Nephron progenitor cell (in vitro differentiated cells): ENCODE measurements around the gene ICE1.
"Not testable (repeated sequence)": the region's sequence is repeated elsewhere in the genome, so short reads cannot be mapped to it uniquely, and the experiment has no call there.

Experiments
- DNase-seq: peaks from one replicate; pipeline ENCODE4 v3.0.0; 2021
- H3K27ac Mint-ChIP-seq: 2 replicates; pipeline ENCODE4 v1.8.0; 2021; ENCODE audit warnings: mild to moderate bottlenecking, moderate library complexity, mixed read lengths
- H3K27me3 Mint-ChIP-seq: 2 replicates; pipeline ENCODE4 v1.8.0; 2021; ENCODE audit warnings: mild to moderate bottlenecking, low read depth, mixed read lengths; ENCODE audit not compliant: poor library complexity
- H3K36me3 Mint-ChIP-seq: 2 replicates; pipeline ENCODE4 v1.8.0; 2021; ENCODE audit warnings: low read depth, mixed read lengths
- H3K4me1 Mint-ChIP-seq: 2 replicates; pipeline ENCODE4 v1.8.0; 2021; ENCODE audit warnings: mixed read lengths
- H3K4me3 Mint-ChIP-seq: 2 replicates; pipeline ENCODE4 v1.8.0; 2021; ENCODE audit warnings: mild to moderate bottlenecking, moderate library complexity, mixed read lengths
- H3K9me3 Mint-ChIP-seq: 2 replicates; pipeline ENCODE4 v1.8.0; 2021; ENCODE audit warnings: mild to moderate bottlenecking, moderate library complexity, mixed read lengths
- CTCF ChIP-seq: fragments of 200-600 bp; sonication (generic); IDR thresholded peaks from 2 replicates; pipeline ENCODE4 v1.5.0; 2021; ENCODE audit warnings: antibody characterized with exemption

Gene ICE1

GRCh38 chr5:5475975-5476374 lies 53.5 kb downstream of the ICE1 start:
- H3K4me3 Mint-ChIP-seq: no peak overlapping the region
- H3K27ac Mint-ChIP-seq: no peak overlapping the region
- no peak for TF ChIP-seq CTCF
- H3K4me1 Mint-ChIP-seq: peaks cover 5% of the 10 kb centered on the region
- no peaks in the 10 kb centered on the region for H3K27me3 Mint-ChIP-seq
- H3K36me3 Mint-ChIP-seq: peaks cover 68% of the 10 kb centered on the region
- peaks cover 6% of the 10 kb centered on the region for H3K9me3 Mint-ChIP-seq
- DNase-seq: no peak

GRCh38 chr5:5479578-5479977 lies 57.1 kb downstream of the ICE1 start:
- Mint-ChIP-seq H3K4me1 (peaks cover 11% of the 10 kb centered on the region), H3K36me3 (peaks cover 59% of the 10 kb centered on the region)
- H3K27me3 Mint-ChIP-seq, H3K9me3 Mint-ChIP-seq, H3K27ac Mint-ChIP-seq, DNase-seq, H3K4me3 Mint-ChIP-seq: not testable (repeated sequence)

- no peak for TF ChIP-seq CTCF
- Mint-ChIP-seq H3K4me3 (no peak overlapping the region), H3K27me3 (no peaks in the 10 kb centered on the region)
Measured at GRCh38 chr5:5480481-5481111, 58.1 kb downstream of the ICE1 start.

GRCh38 chr5:5481206-5481605 lies 58.7 kb downstream of the ICE1 start:
- peaks cover 44% of the 10 kb centered on the region for H3K36me3 Mint-ChIP-seq
- peaks cover 11% of the 10 kb centered on the region for H3K4me1 Mint-ChIP-seq
- H3K4me3 Mint-ChIP-seq: no peak overlapping the region
- no peaks in the 10 kb centered on the region for H3K27me3 Mint-ChIP-seq
- no peak for TF ChIP-seq CTCF
- no peak for DNase-seq
- H3K27ac Mint-ChIP-seq: no peak overlapping the region
- peaks cover 6% of the 10 kb centered on the region for H3K9me3 Mint-ChIP-seq

More at GRCh38 chr5:5480481-5481111, 58.1 kb downstream of the ICE1 start:
- H3K36me3 Mint-ChIP-seq: peaks cover 50% of the 10 kb centered on the region
- peaks cover 6% of the 10 kb centered on the region for H3K9me3 Mint-ChIP-seq
- no peak overlapping the region for H3K27ac Mint-ChIP-seq
- DNase-seq: no peak
- peaks cover 11% of the 10 kb centered on the region for H3K4me1 Mint-ChIP-seq

GRCh38 chr5:5481633-5482032 lies 59.2 kb downstream of the ICE1 start:
- Mint-ChIP-seq H3K9me3 (peaks cover 6% of the 10 kb centered on the region), H3K36me3 (peaks cover 40% of the 10 kb centered on the region), H3K4me3 (no peak overlapping the region), H3K27ac (no peak overlapping the region), H3K4me1 (peaks cover 11% of the 10 kb centered on the region), H3K27me3 (no peaks in the 10 kb centered on the region)
- DNase-seq: no peak
- TF ChIP-seq CTCF: no peak

- peaks cover 23% of the 10 kb centered on the region for H3K36me3 Mint-ChIP-seq
- no peak overlapping the region for H3K27ac Mint-ChIP-seq
- H3K27me3 Mint-ChIP-seq: no peaks in the 10 kb centered on the region
- TF ChIP-seq CTCF: no peak
- peaks cover 11% of the 10 kb centered on the region for H3K4me1 Mint-ChIP-seq
- no peak overlapping the region for H3K4me3 Mint-ChIP-seq
- H3K9me3 Mint-ChIP-seq: peaks cover 6% of the 10 kb centered on the region
- no peak for DNase-seq
Measured at GRCh38 chr5:5483350-5483749, 60.9 kb downstream of the ICE1 start.
